Measurements from ENCODE around the gene ZBTB7A. TPM values are rescaled to one million over a fixed set of nuclear protein-coding genes. Genes with fewer than 3 reads are reported as not detected.

The ZBTB7A gene
- total and polyA plus RNA-seq, 10 of the 15 experiments (the other 5 are each of a cell fraction or from before 2014, with no cell fraction given), result 0.26 to 42.4 (median 4.5) TPM

DNA sequence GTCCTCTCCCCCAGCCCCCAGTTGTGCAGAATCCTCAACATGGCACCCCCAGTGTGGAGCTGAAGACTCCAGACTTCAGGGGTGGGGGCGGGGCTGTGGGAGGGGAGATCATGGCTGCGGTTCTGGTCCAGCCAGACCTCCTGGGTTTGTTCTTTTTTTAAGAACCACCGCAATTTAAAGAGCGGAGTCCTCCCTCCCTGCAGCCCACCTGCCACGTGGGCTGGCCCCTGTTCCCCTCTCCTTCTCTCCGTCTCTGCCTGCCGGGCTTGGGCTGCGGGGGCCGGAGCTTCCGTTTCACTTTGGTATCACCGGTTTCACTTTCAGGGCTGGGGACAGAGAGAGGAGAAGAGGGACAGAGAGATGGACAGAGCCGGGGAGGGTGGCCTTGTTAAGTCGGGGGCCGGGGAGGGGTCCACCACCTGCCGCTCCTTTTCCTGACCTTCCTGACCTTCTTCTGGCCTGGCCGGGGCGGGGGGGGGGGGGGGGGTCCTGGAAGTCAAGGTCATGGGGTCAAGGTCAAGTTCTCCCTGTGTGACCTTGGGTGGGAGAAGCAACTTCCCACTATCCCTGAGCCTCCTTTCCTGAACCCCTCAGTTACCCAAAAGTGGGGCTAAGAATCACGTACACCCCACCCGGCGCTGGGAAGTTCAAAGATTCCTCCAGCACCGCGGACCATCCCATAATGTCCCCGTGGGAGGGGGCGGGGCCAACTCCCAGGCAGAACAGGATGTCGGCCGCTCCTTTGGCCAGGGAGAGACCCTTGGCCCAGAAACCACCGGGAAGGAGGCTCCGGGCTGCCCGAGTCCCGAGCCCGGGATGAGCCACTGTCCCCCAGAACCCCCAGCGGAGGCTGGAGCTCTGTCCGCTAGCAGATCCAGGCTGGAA lies 11.3 kb upstream of the ZBTB7A start (continued):
- no peak for TF ChIP-seq TCF12 (IDR thresholded peaks at IDR 0.05; ENCODE audit: low read depth, low read length)
- TF ChIP-seq, protein P1, sequence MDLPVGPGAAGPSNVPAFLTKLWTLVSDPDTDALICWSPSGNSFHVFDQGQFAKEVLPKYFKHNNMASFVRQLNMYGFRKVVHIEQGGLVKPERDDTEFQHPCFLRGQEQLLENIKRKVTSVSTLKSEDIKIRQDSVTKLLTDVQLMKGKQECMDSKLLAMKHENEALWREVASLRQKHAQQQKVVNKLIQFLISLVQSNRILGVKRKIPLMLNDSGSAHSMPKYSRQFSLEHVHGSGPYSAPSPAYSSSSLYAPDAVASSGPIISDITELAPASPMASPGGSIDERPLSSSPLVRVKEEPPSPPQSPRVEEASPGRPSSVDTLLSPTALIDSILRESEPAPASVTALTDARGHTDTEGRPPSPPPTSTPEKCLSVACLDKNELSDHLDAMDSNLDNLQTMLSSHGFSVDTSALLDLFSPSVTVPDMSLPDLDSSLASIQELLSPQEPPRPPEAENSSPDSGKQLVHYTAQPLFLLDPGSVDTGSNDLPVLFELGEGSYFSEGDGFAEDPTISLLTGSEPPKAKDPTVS (IDR thresholded peaks at IDR 0.05; ENCODE audit: low read depth, low read length), result no peak
- TF ChIP-seq RELA (IDR thresholded peaks at IDR 0.05; ENCODE audit: borderline replicate concordance, partially characterized antibody), result no peak
- TF ChIP-seq NRF1 (conservative IDR thresholded peaks at IDR 0.05; ENCODE audit: low read depth, low read length), result no peak
- TF ChIP-seq, protein P2, sequence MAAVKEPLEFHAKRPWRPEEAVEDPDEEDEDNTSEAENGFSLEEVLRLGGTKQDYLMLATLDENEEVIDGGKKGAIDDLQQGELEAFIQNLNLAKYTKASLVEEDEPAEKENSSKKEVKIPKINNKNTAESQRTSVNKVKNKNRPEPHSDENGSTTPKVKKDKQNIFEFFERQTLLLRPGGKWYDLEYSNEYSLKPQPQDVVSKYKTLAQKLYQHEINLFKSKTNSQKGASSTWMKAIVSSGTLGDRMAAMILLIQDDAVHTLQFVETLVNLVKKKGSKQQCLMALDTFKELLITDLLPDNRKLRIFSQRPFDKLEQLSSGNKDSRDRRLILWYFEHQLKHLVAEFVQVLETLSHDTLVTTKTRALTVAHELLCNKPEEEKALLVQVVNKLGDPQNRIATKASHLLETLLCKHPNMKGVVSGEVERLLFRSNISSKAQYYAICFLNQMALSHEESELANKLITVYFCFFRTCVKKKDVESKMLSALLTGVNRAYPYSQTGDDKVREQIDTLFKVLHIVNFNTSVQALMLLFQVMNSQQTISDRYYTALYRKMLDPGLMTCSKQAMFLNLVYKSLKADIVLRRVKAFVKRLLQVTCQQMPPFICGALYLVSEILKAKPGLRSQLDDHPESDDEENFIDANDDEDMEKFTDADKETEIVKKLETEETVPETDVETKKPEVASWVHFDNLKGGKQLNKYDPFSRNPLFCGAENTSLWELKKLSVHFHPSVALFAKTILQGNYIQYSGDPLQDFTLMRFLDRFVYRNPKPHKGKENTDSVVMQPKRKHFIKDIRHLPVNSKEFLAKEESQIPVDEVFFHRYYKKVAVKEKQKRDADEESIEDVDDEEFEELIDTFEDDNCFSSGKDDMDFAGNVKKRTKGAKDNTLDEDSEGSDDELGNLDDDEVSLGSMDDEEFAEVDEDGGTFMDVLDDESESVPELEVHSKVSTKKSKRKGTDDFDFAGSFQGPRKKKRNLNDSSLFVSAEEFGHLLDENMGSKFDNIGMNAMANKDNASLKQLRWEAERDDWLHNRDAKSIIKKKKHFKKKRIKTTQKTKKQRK (IDR thresholded peaks at IDR 0.05; ENCODE audit: low read depth, low read length), result no peak
- TF ChIP-seq NFYB (IDR thresholded peaks at IDR 0.05; ENCODE audit: insufficient read depth, low read depth, low read length), result no peak
- no peak for TF ChIP-seq CEBPB (IDR thresholded peaks at IDR 0.05; ENCODE audit: borderline replicate concordance in 1 of 2, low read depth in 2 of 2, low read length in 2 of 2)
- TF ChIP-seq SPI1 (IDR thresholded peaks at IDR 0.05; ENCODE audit: borderline replicate concordance, insufficient read depth, low read depth, low read length), result peak; percentile 52; the same call in 1 of the 2 replicates
- peak in 1 of 2 experiments; percentile 94; a peak in 2 of 3 replicates for TF ChIP-seq EGR1 (IDR thresholded peaks at IDR 0.05; ENCODE audit: borderline replicate concordance in 1 of 2, low read depth in 2 of 2, low read length in 2 of 2)
- TF ChIP-seq, protein P3, sequence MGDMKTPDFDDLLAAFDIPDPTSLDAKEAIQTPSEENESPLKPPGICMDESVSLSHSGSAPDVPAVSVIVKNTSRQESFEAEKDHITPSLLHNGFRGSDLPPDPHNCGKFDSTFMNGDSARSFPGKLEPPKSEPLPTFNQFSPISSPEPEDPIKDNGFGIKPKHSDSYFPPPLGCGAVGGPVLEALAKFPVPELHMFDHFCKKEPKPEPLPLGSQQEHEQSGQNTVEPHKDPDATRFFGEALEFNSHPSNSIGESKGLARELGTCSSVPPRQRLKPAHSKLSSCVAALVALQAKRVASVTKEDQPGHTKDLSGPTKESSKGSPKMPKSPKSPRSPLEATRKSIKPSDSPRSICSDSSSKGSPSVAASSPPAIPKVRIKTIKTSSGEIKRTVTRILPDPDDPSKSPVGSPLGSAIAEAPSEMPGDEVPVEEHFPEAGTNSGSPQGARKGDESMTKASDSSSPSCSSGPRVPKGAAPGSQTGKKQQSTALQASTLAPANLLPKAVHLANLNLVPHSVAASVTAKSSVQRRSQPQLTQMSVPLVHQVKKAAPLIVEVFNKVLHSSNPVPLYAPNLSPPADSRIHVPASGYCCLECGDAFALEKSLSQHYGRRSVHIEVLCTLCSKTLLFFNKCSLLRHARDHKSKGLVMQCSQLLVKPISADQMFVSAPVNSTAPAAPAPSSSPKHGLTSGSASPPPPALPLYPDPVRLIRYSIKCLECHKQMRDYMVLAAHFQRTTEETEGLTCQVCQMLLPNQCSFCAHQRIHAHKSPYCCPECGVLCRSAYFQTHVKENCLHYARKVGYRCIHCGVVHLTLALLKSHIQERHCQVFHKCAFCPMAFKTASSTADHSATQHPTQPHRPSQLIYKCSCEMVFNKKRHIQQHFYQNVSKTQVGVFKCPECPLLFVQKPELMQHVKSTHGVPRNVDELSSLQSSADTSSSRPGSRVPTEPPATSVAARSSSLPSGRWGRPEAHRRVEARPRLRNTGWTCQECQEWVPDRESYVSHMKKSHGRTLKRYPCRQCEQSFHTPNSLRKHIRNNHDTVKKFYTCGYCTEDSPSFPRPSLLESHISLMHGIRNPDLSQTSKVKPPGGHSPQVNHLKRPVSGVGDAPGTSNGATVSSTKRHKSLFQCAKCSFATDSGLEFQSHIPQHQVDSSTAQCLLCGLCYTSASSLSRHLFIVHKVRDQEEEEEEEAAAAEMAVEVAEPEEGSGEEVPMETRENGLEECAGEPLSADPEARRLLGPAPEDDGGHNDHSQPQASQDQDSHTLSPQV (IDR thresholded peaks at IDR 0.05), result no peak
- TF ChIP-seq, protein P4, sequence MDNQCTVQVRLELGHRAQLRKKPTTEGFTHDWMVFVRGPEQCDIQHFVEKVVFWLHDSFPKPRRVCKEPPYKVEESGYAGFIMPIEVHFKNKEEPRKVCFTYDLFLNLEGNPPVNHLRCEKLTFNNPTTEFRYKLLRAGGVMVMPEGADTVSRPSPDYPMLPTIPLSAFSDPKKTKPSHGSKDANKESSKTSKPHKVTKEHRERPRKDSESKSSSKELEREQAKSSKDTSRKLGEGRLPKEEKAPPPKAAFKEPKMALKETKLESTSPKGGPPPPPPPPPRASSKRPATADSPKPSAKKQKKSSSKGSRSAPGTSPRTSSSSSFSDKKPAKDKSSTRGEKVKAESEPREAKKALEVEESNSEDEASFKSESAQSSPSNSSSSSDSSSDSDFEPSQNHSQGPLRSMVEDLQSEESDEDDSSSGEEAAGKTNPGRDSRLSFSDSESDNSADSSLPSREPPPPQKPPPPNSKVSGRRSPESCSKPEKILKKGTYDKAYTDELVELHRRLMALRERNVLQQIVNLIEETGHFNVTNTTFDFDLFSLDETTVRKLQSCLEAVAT (IDR thresholded peaks at IDR 0.05), result 0 out of 2 replicates have a peak, but pooled peaks have one; percentile 11
- TF ChIP-seq ZZZ3 (IDR thresholded peaks at IDR 0.05; ENCODE audit: control insufficient read depth, insufficient read length, low read depth), result no peak

All from GM12878 (cell line).